Esophagus squamous epithelium (tissue), 5 donors: Measurements from ENCODE around the gene PYGB. TPM values are rescaled to one million over a fixed set of nuclear protein-coding genes. Genes with fewer than 3 reads are reported as not detected.

Experiments
- DNase-seq: peaks from one replicate; lab custom pipeline; 2025; lab: John Stamatoyannopoulos, UW
- H3K27ac ChIP-seq, 4 donors: fragments of 200-600 bp; sonication (generic); one replicate each; pipeline ENCODE4 v1.5.1; 2016 to 2019; ENCODE audit warnings: mild to moderate bottlenecking in 1 of 4
- H3K27me3 ChIP-seq, 4 donors: fragments of 200-600 bp; sonication (generic); 1 replicate in 3 of 4; 2 replicates in 1 of 4; pipeline versions ENCODE4 v1.5.1 to v1.6.0; 2017 to 2021; ENCODE audit warnings: antibody characterized with exemption in 1 of 4
- H3K36me3 ChIP-seq, 3 donors: fragments of 200-600 bp; sonication (generic); one replicate each; pipeline ENCODE4 v1.5.1; 2016 to 2019
- H3K4me1 ChIP-seq, 3 donors: fragments of 200-600 bp; sonication (generic); one replicate each; pipeline ENCODE4 v1.5.1; 2017 to 2019
- H3K4me3 ChIP-seq, 4 donors: fragments of 200-600 bp; sonication (generic); 1 replicate in 3 of 4; 2 replicates in 1 of 4; pipeline ENCODE4 v1.5.1; 2016 to 2019; ENCODE audit warnings: mild to moderate bottlenecking in 2 of 4, moderate library complexity in 1 of 4
- H3K9me3 ChIP-seq, 3 donors: fragments of 200-600 bp; sonication (generic); one replicate each; pipeline ENCODE4 v1.5.1; 2016 to 2019
- CTCF ChIP-seq, 6 experiments: fragments of 450-650 bp in 4 of 6; fragments of 200-600 bp in 2 of 6; sonication (generic) in 2 of 6; IDR thresholded peaks; one replicate each; pipeline ENCODE4 v1.5.1; 2016 to 2019; ENCODE audit warnings: antibody characterized with exemption in 6 of 6, mild to moderate bottlenecking in 4 of 6, moderate library complexity in 4 of 6
- POLR2A ChIP-seq, 4 donors: fragments of 450-650 bp; IDR thresholded peaks; one replicate each; pipeline ENCODE4 v1.6.1; 2017; ENCODE audit warnings: antibody characterized with exemption in 4 of 4, mild to moderate bottlenecking in 4 of 4, moderate library complexity in 3 of 4
- WGBS, 2 donors: methylation state at CpG; one replicate each; pipeline ENCODE4 v1.1.5; 2018; 5-methylcytosine and 5-hydroxymethylcytosine counted together
- intact Hi-C: fragments of 100-400 bp; cut with DNase I; formaldehyde crosslinking; loops from one replicate; pipeline ENCODE4 v1.15.0; 2022
- total RNA-seq, 4 donors: library from RNA; depleted of rRNA; stranded (reverse); fragments of >200 nt; gene quantifications; one replicate each; pipeline ENCODE4 v1.1.0, GENCODE V29; 2016
- donor health status: DM: yes; HTN: yes; CAD: no.

PYGB gene
- total RNA-seq, 4 donors from 2014 or later = 70.8 to 127 (median 95.6) TPM

- no peak for DNase-seq
- intact Hi-C loops = no loop called here
- peak overlapping the region in 3 of 4 donors; percentile 74 to 85 (median 77) for H3K27ac ChIP-seq
- peaks cover 5 to 58% (median 27%) of the 10 kb centered on the region in 3 donors for H3K4me1 ChIP-seq
- H3K4me3 ChIP-seq = no peak overlapping the region
- H3K27me3 ChIP-seq = no peaks in the 10 kb centered on the region
- no peaks in the 10 kb centered on the region for H3K9me3 ChIP-seq
- TF ChIP-seq POLR2A (IDR thresholded peaks at IDR 0.05) (no peak), CTCF (IDR thresholded peaks at IDR 0.05) (no peak)
- H3K36me3 ChIP-seq = peaks cover 0 to 38% (median 4%) of the 10 kb centered on the region in 3 donors
- WGBS, 2 donors = 63 to 88% methylated on average over 2 to 4 of the region's 16 CpGs
Observed at GRCh38 chr20:25225642-25226432, 22.0 kb upstream of the PYGB start.

GRCh38 chr20:25226433-25227316, 21.2 kb upstream of the PYGB start:
- H3K4me1 ChIP-seq = peaks cover 5 to 49% (median 26%) of the 10 kb centered on the region in 3 donors
- no peaks in the 10 kb centered on the region for H3K27me3 ChIP-seq
- WGBS, 2 donors = 47 to 67% methylated on average over 6 to 8 of the region's 28 CpGs
- peak overlapping the region; percentile 43 to 85 (median 76) for H3K27ac ChIP-seq
- no peak for DNase-seq
- TF ChIP-seq POLR2A (IDR thresholded peaks at IDR 0.05) (no peak), CTCF (IDR thresholded peaks at IDR 0.05) (no peak)
- H3K36me3 ChIP-seq = peaks cover 0 to 30% (median 4%) of the 10 kb centered on the region in 3 donors
- intact Hi-C loops = no loop called here
- H3K4me3 ChIP-seq = no peak overlapping the region
- no peaks in the 10 kb centered on the region for H3K9me3 ChIP-seq

GRCh38 chr20:25227317-25227831, 20.5 kb upstream of the PYGB start:
- no peak for DNase-seq
- no peaks in the 10 kb centered on the region for H3K9me3 ChIP-seq
- peaks cover 5 to 46% (median 24%) of the 10 kb centered on the region in 3 donors for H3K4me1 ChIP-seq
- peak overlapping the region; percentile 54 to 85 (median 76) for H3K27ac ChIP-seq
- WGBS, 2 donors = 25 to 48% methylated on average over 11 to 12 of the region's 12 CpGs
- intact Hi-C loops = no loop called here
- H3K36me3 ChIP-seq = peaks cover 0 to 28% (median 4%) of the 10 kb centered on the region in 3 donors
- H3K27me3 ChIP-seq = no peaks in the 10 kb centered on the region
- H3K4me3 ChIP-seq = no peak overlapping the region
- TF ChIP-seq CTCF (IDR thresholded peaks at IDR 0.05) = no peak

GRCh38 chr20:25229486-25230165, 18.3 kb upstream of the PYGB start:
- Histone ChIP-seq H3K36me3 (peaks cover 0 to 14% (median 4%) of the 10 kb centered on the region in 3 donors), H3K27me3 (no peaks in the 10 kb centered on the region), H3K27ac (peak overlapping the region in 3 of 4 donors; percentile 55 to 77 (median 76)), H3K4me3 (no peak overlapping the region), H3K4me1 (peaks cover 11 to 53% (median 26%) of the 10 kb centered on the region in 3 donors), H3K9me3 (no peaks in the 10 kb centered on the region)
- 76 to 84% methylated on average over 13 to 22 of the region's 23 CpGs for WGBS, 2 donors
- no peak for TF ChIP-seq CTCF (IDR thresholded peaks at IDR 0.05)
- no peak for TF ChIP-seq POLR2A (IDR thresholded peaks at IDR 0.05)
- no peak for DNase-seq
- intact Hi-C loops = no loop called here
